Activated T-helper 2 cell treated with anti-CD3 and anti-CD28 coated beads, Interferon-gamma antibody, Interleukin-2, Interleukin-4, amounts not matched to agents 10 μg/mL and 5 μg/mL and 100 μg/mL, durations not matched to agents 14 hours and 24 hours and 36 hours (primary cell): ENCODE data around the gene NLRP9. TPM values are rescaled to one million over a fixed set of nuclear protein-coding genes. Genes with fewer than 3 reads are reported as not detected.

Source experiments
- DNase-seq: peaks from one replicate; pipeline ENCODE4 v3.0.0; 2021; ENCODE audit warnings: low spot score
- H3K27ac Mint-ChIP-seq: one replicate; pipeline ENCODE4 v1.8.0; 2021; ENCODE audit warnings: mixed read lengths
- H3K27me3 Mint-ChIP-seq: one replicate; pipeline ENCODE4 v1.8.0; 2021; ENCODE audit warnings: low read depth, mixed read lengths
- H3K36me3 Mint-ChIP-seq: one replicate; pipeline ENCODE4 v1.8.0; 2021; ENCODE audit warnings: low read depth, mixed read lengths
- H3K4me1 Mint-ChIP-seq: one replicate; pipeline ENCODE4 v1.8.0; 2021; ENCODE audit warnings: low read depth, mixed read lengths
- H3K4me3 Mint-ChIP-seq: one replicate; pipeline ENCODE4 v1.8.0; 2021; ENCODE audit warnings: low read depth, mild to moderate bottlenecking, moderate library complexity, mixed read lengths
- H3K9me3 Mint-ChIP-seq: one replicate; pipeline ENCODE4 v1.8.0; 2021; ENCODE audit warnings: mixed read lengths
- intact Hi-C: fragments of 100-400 bp; cut with micrococcal nuclease; formaldehyde crosslinking; loops from one replicate; pipeline ENCODE4 v1.15.1; 2023
- total RNA-seq: library from RNA; stranded (reverse); gene quantifications from 2 replicates; pipeline ENCODE4 v1.2.3, GENCODE V29; 2022

Gene NLRP9
- total RNA-seq, 1 donor from 2014 or later: not detected

GRCh38 chr19:55690109-55690768, 48.0 kb downstream of the NLRP9 start:
- intact Hi-C loops: no loop called here
- H3K36me3 Mint-ChIP-seq: peaks cover 44% of the 10 kb centered on the region
- H3K27ac Mint-ChIP-seq: no peak overlapping the region
- H3K9me3 Mint-ChIP-seq: no peaks in the 10 kb centered on the region
- H3K4me3 Mint-ChIP-seq: no peak overlapping the region
- no peaks in the 10 kb centered on the region for H3K27me3 Mint-ChIP-seq
- no peak for DNase-seq
- no peaks in the 10 kb centered on the region for H3K4me1 Mint-ChIP-seq

- no peaks in the 10 kb centered on the region for H3K9me3 Mint-ChIP-seq
- H3K4me3 Mint-ChIP-seq: no peak overlapping the region
- no peaks in the 10 kb centered on the region for H3K4me1 Mint-ChIP-seq
- peak overlapping the region; percentile 22 for H3K27ac Mint-ChIP-seq
- no peak for DNase-seq
- intact Hi-C loops: no loop called here
- no peaks in the 10 kb centered on the region for H3K27me3 Mint-ChIP-seq
- H3K36me3 Mint-ChIP-seq: peaks cover 48% of the 10 kb centered on the region
These were observed 48.6 kb downstream of the NLRP9 start for GRCh38 chr19:55689411-55690108.

GRCh38 chr19:55688422-55689218, 49.6 kb downstream of the NLRP9 start:
- H3K27ac Mint-ChIP-seq: peak overlapping the region; percentile 22
- H3K4me3 Mint-ChIP-seq: no peak overlapping the region
- H3K9me3 Mint-ChIP-seq: no peaks in the 10 kb centered on the region
- H3K27me3 Mint-ChIP-seq: no peaks in the 10 kb centered on the region
- no peak for DNase-seq
- no peaks in the 10 kb centered on the region for H3K4me1 Mint-ChIP-seq
- intact Hi-C loops: no loop called here
- H3K36me3 Mint-ChIP-seq: peaks cover 47% of the 10 kb centered on the region

- no peak overlapping the region for H3K4me3 Mint-ChIP-seq
- intact Hi-C loops: no loop called here
These were observed 50.7 kb downstream of the NLRP9 start for GRCh38 chr19:55687281-55688201.

GRCh38 chr19:55686311-55687050, 51.7 kb downstream of the NLRP9 start:
- no peak for DNase-seq
- Mint-ChIP-seq H3K36me3 (peaks cover 42% of the 10 kb centered on the region), H3K27ac (no peak overlapping the region), H3K27me3 (no peaks in the 10 kb centered on the region), H3K4me3 (no peak overlapping the region), H3K9me3 (no peaks in the 10 kb centered on the region), H3K4me1 (no peaks in the 10 kb centered on the region)
- intact Hi-C loops: no loop called here

More at GRCh38 chr19:55687281-55688201, 50.7 kb downstream of the NLRP9 start:
- H3K36me3 Mint-ChIP-seq: peaks cover 42% of the 10 kb centered on the region
- H3K27ac Mint-ChIP-seq: no peak overlapping the region
- no peaks in the 10 kb centered on the region for H3K9me3 Mint-ChIP-seq
- no peak for DNase-seq
- no peaks in the 10 kb centered on the region for H3K27me3 Mint-ChIP-seq
- no peaks in the 10 kb centered on the region for H3K4me1 Mint-ChIP-seq

- Mint-ChIP-seq H3K36me3 (peaks cover 39% of the 10 kb centered on the region), H3K27me3 (no peaks in the 10 kb centered on the region), H3K9me3 (no peaks in the 10 kb centered on the region), H3K4me1 (no peaks in the 10 kb centered on the region), H3K27ac (no peak overlapping the region), H3K4me3 (no peak overlapping the region)
- intact Hi-C loops: no loop called here
- DNase-seq: no peak
These were observed 52.4 kb downstream of the NLRP9 start for GRCh38 chr19:55685776-55686175.

- Mint-ChIP-seq H3K4me3 (no peak overlapping the region), H3K27me3 (no peaks in the 10 kb centered on the region), H3K9me3 (no peaks in the 10 kb centered on the region), H3K36me3 (peaks cover 35% of the 10 kb centered on the region), H3K27ac (no peak overlapping the region), H3K4me1 (no peaks in the 10 kb centered on the region)
- no peak for DNase-seq
- intact Hi-C loops: no loop called here
These were observed 53.1 kb downstream of the NLRP9 start for GRCh38 chr19:55684946-55685681.

- Mint-ChIP-seq H3K4me1 (peaks cover 5% of the 10 kb centered on the region), H3K36me3 (peaks cover 38% of the 10 kb centered on the region), H3K27me3 (no peaks in the 10 kb centered on the region), H3K9me3 (no peaks in the 10 kb centered on the region), H3K27ac (no peak overlapping the region), H3K4me3 (no peak overlapping the region)
- DNase-seq: no peak
- intact Hi-C loops: no loop called here
These were observed 54.5 kb downstream of the NLRP9 start for GRCh38 chr19:55683449-55684261.

GRCh38 chr19:55681131-55682092, 56.8 kb downstream of the NLRP9 start:
- Mint-ChIP-seq H3K4me3 (no peak overlapping the region), H3K36me3 (peaks cover 50% of the 10 kb centered on the region), H3K4me1 (peaks cover 20% of the 10 kb centered on the region), H3K27ac (no peak overlapping the region), H3K9me3 (no peaks in the 10 kb centered on the region), H3K27me3 (no peaks in the 10 kb centered on the region)
- intact Hi-C loops: no loop called here
- no peak for DNase-seq
